Lung (tissue), 12 donors: ENCODE results near the gene MAPK13. TPM values are rescaled to one million over a fixed set of nuclear protein-coding genes. Genes with fewer than 3 reads are reported as not detected.

ENCODE experiments used
- ATAC-seq: fragments of 200-7000 bp; cut with Tn5 transposase; one replicate; pipeline ENCODE4 v1.9.1; 2020; ENCODE audit warnings: moderate number of reproducible peaks; ENCODE audit not compliant: insufficient read depth, low FRiP score
- DNase-seq, 3 donors: peaks; one replicate each; pipeline ENCODE4 v3.0.0-alpha.2; 2013 to 2017
- H3K27ac ChIP-seq, 2 donors: one replicate each; pipeline ENCODE4 v1.5.1; 2013; ENCODE audit warnings: mild to moderate bottlenecking in 2 of 2, moderate library complexity in 2 of 2, control low read depth in 1 of 2, inconsistent platforms in 1 of 2, low read depth in 1 of 2, low read length in 1 of 2
- H3K27me3 ChIP-seq, 3 donors: one replicate each; pipeline ENCODE4 v1.5.1; 2013; ENCODE audit warnings: low read length in 2 of 3; ENCODE audit not compliant: control insufficient read depth in 3 of 3, insufficient read depth in 3 of 3
- H3K36me3 ChIP-seq, 4 donors: one replicate each; pipeline ENCODE4 v1.5.1; 2013; ENCODE audit warnings: low read length in 4 of 4, mild to moderate bottlenecking in 1 of 4, moderate library complexity in 1 of 4; ENCODE audit not compliant: control insufficient read depth in 4 of 4, insufficient read depth in 4 of 4
- H3K4me1 ChIP-seq, 5 donors: one replicate each; pipeline ENCODE4 v1.5.1; 2013; ENCODE audit warnings: low read length in 5 of 5, mild to moderate bottlenecking in 2 of 5, moderate library complexity in 1 of 5; ENCODE audit not compliant: control insufficient read depth in 5 of 5, insufficient read depth in 5 of 5
- H3K4me3 ChIP-seq: one replicate; pipeline ENCODE4 v1.5.1; 2013; ENCODE audit warnings: mild to moderate bottlenecking, control low read depth, moderate library complexity
- H3K9ac ChIP-seq, 2 donors: one replicate each; pipeline ENCODE4 v1.5.1; 2013; ENCODE audit warnings: low read length in 2 of 2, control low read depth in 1 of 2; ENCODE audit not compliant: insufficient read depth in 1 of 2
- H3K9me3 ChIP-seq, 4 donors: one replicate each; pipeline ENCODE4 v1.5.1; 2013; ENCODE audit warnings: low read length in 3 of 4, mild to moderate bottlenecking in 1 of 4, moderate library complexity in 1 of 4; ENCODE audit not compliant: control insufficient read depth in 4 of 4, insufficient read depth in 3 of 4
- CTCF ChIP-seq: IDR thresholded peaks from 2 replicates; pipeline ENCODE4 v1.5.1; 2012; ENCODE audit warnings: mild to moderate bottlenecking; ENCODE audit errors: control extremely low read depth, extremely low read depth
- WGBS, 2 donors: extraction: QIAGEN DNeasy Blood & Tissue Kit; methylation state at CpG; one replicate each; pipeline ENCODE4 v1.1.7; 2013; 5-methylcytosine and 5-hydroxymethylcytosine counted together
- polyA plus RNA-seq, 2 donors: library from polyadenylated mRNA; stranded (reverse); fragments of 200-250 nt; gene quantifications; one replicate each; pipeline ENCODE4 v1.2.1, GENCODE V29; 2013
- total RNA-seq, 2 donors: library from RNA; depleted of rRNA in 1 of 2; stranded (reverse); fragments of >200 nt in 1 of 2; gene quantifications; one replicate each; pipeline ENCODE4 v1.2.1, GENCODE V29; 2014 to 2021
- donor health status: control.
- donor health status: control.
- donor health status: Bipolar disorder and iron deficiency.
- donor health status: healthy.
- donor health status: DM: yes; HTN: yes; CAD: no.

MAPK13 gene
- total and polyA plus RNA-seq, 4 donors: 29.9 to 73.3 (median 50.5) TPM

- no peak for ATAC-seq
- Histone ChIP-seq H3K9me3 (no peaks in the 10 kb centered on the region), H3K4me3 (no peak overlapping the region), H3K4me1 (peaks cover 0 to 4% (median 0%) of the 10 kb centered on the region in 5 donors), H3K36me3 (peaks cover 22 to 35% (median 28%) of the 10 kb centered on the region in 4 donors), H3K27ac (no peak overlapping the region), H3K9ac (no peak overlapping the region), H3K27me3 (no peaks in the 10 kb centered on the region)
- TF ChIP-seq CTCF: no peak
- DNase-seq: no peak
- 80 to 84% methylated on average over 7 of the region's 7 CpGs for WGBS, 2 donors
Measured at GRCh38 chr6:36109092-36109491, 21.2 kb upstream of the MAPK13 start.

GRCh38 chr6:36110050-36110449 is 20.3 kb upstream of the MAPK13 start:
- no peaks in the 10 kb centered on the region for H3K4me1 ChIP-seq
- no peak overlapping the region for H3K27ac ChIP-seq
- no peak for ATAC-seq
- peaks cover 21 to 33% (median 26%) of the 10 kb centered on the region in 4 donors for H3K36me3 ChIP-seq
- DNase-seq: no peak
- no peak overlapping the region for H3K4me3 ChIP-seq
- H3K27me3 ChIP-seq: no peaks in the 10 kb centered on the region
- no peak overlapping the region for H3K9ac ChIP-seq
- 94 to 95% methylated on average over 3 of the region's 3 CpGs for WGBS, 2 donors
- no peaks in the 10 kb centered on the region for H3K9me3 ChIP-seq
- no peak for TF ChIP-seq CTCF

GRCh38 chr6:36110863-36111262 is 19.4 kb upstream of the MAPK13 start:
- H3K27me3 ChIP-seq: no peaks in the 10 kb centered on the region
- ATAC-seq (no peak), DNase-seq (no peak)
- H3K4me3 ChIP-seq: no peak overlapping the region
- WGBS, 2 donors: 91 to 95% methylated on average over 4 of the region's 4 CpGs
- no peak overlapping the region for H3K9ac ChIP-seq
- TF ChIP-seq CTCF: no peak
- H3K36me3 ChIP-seq: peaks cover 19 to 33% (median 24%) of the 10 kb centered on the region in 4 donors
- no peaks in the 10 kb centered on the region for H3K9me3 ChIP-seq
- no peaks in the 10 kb centered on the region for H3K4me1 ChIP-seq
- no peak overlapping the region for H3K27ac ChIP-seq

- DNase-seq (no peak), ATAC-seq (no peak)
- H3K27me3 ChIP-seq: no peaks in the 10 kb centered on the region
- 96% methylated on average over 7 of the region's 7 CpGs for WGBS, 2 donors
- TF ChIP-seq CTCF: no peak
- no peaks in the 10 kb centered on the region for H3K9me3 ChIP-seq
- H3K36me3 ChIP-seq: peaks cover 19 to 33% (median 24%) of the 10 kb centered on the region in 4 donors
- H3K9ac ChIP-seq: no peak overlapping the region
- H3K4me1 ChIP-seq: no peaks in the 10 kb centered on the region
- H3K27ac ChIP-seq: no peak overlapping the region
- H3K4me3 ChIP-seq: no peak overlapping the region
Measured at GRCh38 chr6:36111526-36111925, 18.8 kb upstream of the MAPK13 start.
